DOHH2 (cell line): ENCODE measurements around the gene MRPL33.

Experiments used
- CTCF ChIP-seq: fragments of 200-600 bp; sonication (generic); IDR thresholded peaks from one replicate; pipeline ENCODE4 v1.5.1; 2014; ENCODE audit warnings: antibody characterized with exemption, mild to moderate bottlenecking, low read depth, low read length; ENCODE audit not compliant: poor library complexity, severe bottlenecking
- EZH2phosphoT487 ChIP-seq: fragments of 200-600 bp; sonication (generic); IDR thresholded peaks from 2 replicates; pipeline ENCODE4 v1.6.1; 2017; ENCODE audit warnings: borderline replicate concordance, mild to moderate bottlenecking, antibody characterized with exemption, low read length, moderate library complexity, mixed read lengths

GRCh38 chr2:27792759-27793158 lies 21.2 kb downstream of the MRPL33 start:
- TF ChIP-seq CTCF (no peak), EZH2phosphoT487 (no peak)
